ENCODE results near the gene MMGT1. TPM values are rescaled to one million over a fixed set of nuclear protein-coding genes. Genes with fewer than 3 reads are reported as not detected.
A peak's percentile ranks its signal among the peaks of the same experiment; 100 is the strongest.

The MMGT1 gene
- total RNA-seq, 1 experiment from 2014 or later = 18.3 TPM

DNA sequence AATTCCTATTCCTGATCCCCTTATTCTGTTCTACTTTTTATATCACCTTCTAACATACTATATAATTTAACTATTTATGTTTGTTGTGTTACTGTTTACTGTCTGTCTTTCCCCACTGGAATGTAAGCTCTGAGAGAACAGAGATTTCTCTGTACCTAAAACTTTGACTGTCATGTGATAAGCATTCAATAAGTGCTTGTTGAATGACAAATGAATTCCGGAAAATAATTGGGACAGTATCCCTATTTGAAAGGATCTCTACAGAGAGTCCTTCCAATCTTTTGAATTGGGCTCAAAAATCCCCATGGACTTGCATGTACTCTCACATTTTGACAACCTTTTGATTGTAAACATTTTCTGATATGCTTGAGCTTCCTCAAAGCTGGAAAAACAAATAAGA, 1.6 kb upstream of the MMGT1 start:
- peaks cover 7% of the 10 kb centered on the region for H3K4me1 Mint-ChIP-seq (ENCODE audit: low read depth, unreplicated experiment)

GRCh38 chrX:135974279-135974856, 580 bp upstream of the MMGT1 start:
- H3K4me3 Mint-ChIP-seq (ENCODE audit: unreplicated experiment) = peak overlapping the region; percentile 68
- peak; percentile 57 to 76 for DNase-seq
- H3K27me3 ChIP-seq (replicated peaks; ENCODE audit: control insufficient read depth, insufficient read depth, low read length) = no peaks in the 10 kb centered on the region
- no peaks in the 10 kb centered on the region for H3K36me3 ChIP-seq (ENCODE audit: control insufficient read depth, insufficient read depth, low read length)
- H3K27ac Mint-ChIP-seq (ENCODE audit: unreplicated experiment) = no peak overlapping the region
- H3K4me1 Mint-ChIP-seq (ENCODE audit: low read depth, unreplicated experiment) = peaks cover 7% of the 10 kb centered on the region
- BruUV-seq (replicated peaks) = no TSS peak
- CTCF ChIA-PET = no interaction called here
- H3K4me1 ChIP-seq = no peaks in the 10 kb centered on the region
- peak overlapping the region; percentile 26 for H3K4me3 ChIP-seq (ENCODE audit: low read depth, low read length)
- TF ChIP-seq CTCF (IDR thresholded peaks at IDR 0.05; ENCODE audit: insufficient read depth in 1 of 2, low read depth in 1 of 2, low read length in 1 of 2, severe bottlenecking in 1 of 2, unreplicated experiment in 1 of 2) = no peak
- H3K9me3 ChIP-seq = no peaks in the 10 kb centered on the region
- POLR2A ChIA-PET = no interaction called here
- intact Hi-C loops (cut with micrococcal nuclease; ENCODE audit: unreplicated experiment) = loop anchor here (1.0 kb wide), 1 partner anchor 10 kb away; no protein-coding TSS in a partner anchor
- H3K27me3 Mint-ChIP-seq (ENCODE audit: insufficient read depth, unreplicated experiment) = no peaks in the 10 kb centered on the region
- H3K9me3 Mint-ChIP-seq (ENCODE audit: unreplicated experiment) = no peaks in the 10 kb centered on the region
- H3K36me3 Mint-ChIP-seq (ENCODE audit: insufficient read depth, unreplicated experiment) = no peaks in the 10 kb centered on the region

More for the DNA sequence above, 1.6 kb upstream of the MMGT1 start:
- no peaks in the 10 kb centered on the region for H3K36me3 ChIP-seq (ENCODE audit: control insufficient read depth, insufficient read depth, low read length)
- H3K9me3 ChIP-seq = no peaks in the 10 kb centered on the region
- intact Hi-C loops (cut with micrococcal nuclease; ENCODE audit: unreplicated experiment) = no loop called here
- H3K27me3 ChIP-seq (replicated peaks; ENCODE audit: control insufficient read depth, insufficient read depth, low read length) = no peaks in the 10 kb centered on the region
- Mint-ChIP-seq H3K27me3 (ENCODE audit: insufficient read depth, unreplicated experiment) (no peaks in the 10 kb centered on the region), H3K4me3 (ENCODE audit: unreplicated experiment) (no peak overlapping the region), H3K9me3 (ENCODE audit: unreplicated experiment) (no peaks in the 10 kb centered on the region), H3K27ac (ENCODE audit: unreplicated experiment) (no peak overlapping the region), H3K36me3 (ENCODE audit: insufficient read depth, unreplicated experiment) (no peaks in the 10 kb centered on the region)
- H3K4me1 ChIP-seq = no peaks in the 10 kb centered on the region
- H3K4me3 ChIP-seq (ENCODE audit: low read depth, low read length) = no peak overlapping the region
- no TSS peak for BruUV-seq (replicated peaks)
- TF ChIP-seq CTCF (IDR thresholded peaks at IDR 0.05; ENCODE audit: insufficient read depth in 1 of 2, low read depth in 1 of 2, low read length in 1 of 2, severe bottlenecking in 1 of 2, unreplicated experiment in 1 of 2) = no peak
- CTCF ChIA-PET = no interaction called here
- no peak for DNase-seq
- POLR2A ChIA-PET = no interaction called here

DNA sequence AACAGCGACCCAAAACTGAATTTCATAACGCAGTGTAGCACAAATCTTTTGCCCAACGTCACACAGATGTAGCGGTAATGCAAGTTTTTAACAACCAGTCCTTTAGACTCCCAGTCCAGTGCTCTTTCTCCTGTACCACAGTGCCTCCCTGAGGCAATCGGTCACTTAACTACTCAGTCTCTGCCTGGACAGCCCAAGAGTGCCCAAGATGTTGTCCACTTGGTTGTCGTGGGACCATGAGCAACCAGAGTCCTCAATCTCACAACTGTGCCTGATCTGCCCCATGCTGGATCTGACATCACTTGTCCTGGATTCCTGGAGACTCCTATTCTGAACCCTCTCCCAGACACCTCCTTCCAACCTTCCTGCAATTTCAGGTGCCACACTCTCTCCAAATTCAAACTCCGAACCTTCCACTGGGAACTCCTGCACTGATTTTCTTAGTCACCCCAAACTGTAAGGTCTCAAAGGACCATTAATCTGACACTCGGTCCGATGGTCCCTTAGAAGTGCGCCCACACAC, 702 bp downstream of the MMGT1 start:
- no peaks in the 10 kb centered on the region for H3K9me3 Mint-ChIP-seq (ENCODE audit: unreplicated experiment)
- no peaks in the 10 kb centered on the region for H3K36me3 ChIP-seq (ENCODE audit: control insufficient read depth, insufficient read depth, low read length)
- H3K4me1 ChIP-seq = no peaks in the 10 kb centered on the region
- H3K27ac Mint-ChIP-seq (ENCODE audit: unreplicated experiment) = peak overlapping the region; percentile 99
- ChIA-PET CTCF (no interaction called here), POLR2A (no interaction called here)
- no peaks in the 10 kb centered on the region for H3K9me3 ChIP-seq
- TSS peak; percentile 68 for BruUV-seq (replicated peaks)
- H3K27me3 ChIP-seq (replicated peaks; ENCODE audit: control insufficient read depth, insufficient read depth, low read length) = no peaks in the 10 kb centered on the region
- TF ChIP-seq CTCF (IDR thresholded peaks at IDR 0.05; ENCODE audit: insufficient read depth in 1 of 2, low read depth in 1 of 2, low read length in 1 of 2, severe bottlenecking in 1 of 2, unreplicated experiment in 1 of 2) = no peak
- no peaks in the 10 kb centered on the region for H3K36me3 Mint-ChIP-seq (ENCODE audit: insufficient read depth, unreplicated experiment)
- peak overlapping the region; percentile 92 for H3K4me3 ChIP-seq (ENCODE audit: low read depth, low read length)
- H3K4me3 Mint-ChIP-seq (ENCODE audit: unreplicated experiment) = peak overlapping the region; percentile 99
- no peaks in the 10 kb centered on the region for H3K27me3 Mint-ChIP-seq (ENCODE audit: insufficient read depth, unreplicated experiment)
- DNase-seq = peak in 1 of 2 experiments; percentile 1
- peaks cover 7% of the 10 kb centered on the region for H3K4me1 Mint-ChIP-seq (ENCODE audit: low read depth, unreplicated experiment)
- intact Hi-C loops (cut with micrococcal nuclease; ENCODE audit: unreplicated experiment) = no loop called here

Data from Caco-2 (cell line).